H1 (cell line): ENCODE measurements around the gene IGFALS.

Source experiments
- BACH1 ChIP-seq: IDR thresholded peaks from 2 replicates; pipeline ENCODE4 v1.6.1; 2012; ENCODE audit warnings: low read length, improper control_type of control experiment
- CBX5 ChIP-seq: fragments of 300-800, 300-1000 bp; sonication (generic); IDR thresholded peaks from 2 replicates; pipeline ENCODE4 v1.7.1; 2016; ENCODE audit warnings: antibody characterized with exemption, low read length, low read depth
- CEBPB ChIP-seq: IDR thresholded peaks from 2 replicates; pipeline ENCODE4 v1.6.1; 2012; ENCODE audit warnings: low read depth, low read length
- GABPA ChIP-seq: IDR thresholded peaks from 2 replicates; pipeline ENCODE4 v1.6.1; 2011; ENCODE audit warnings: mild to moderate bottlenecking, low read length, moderate library complexity, borderline replicate concordance; ENCODE audit not compliant: insufficient read depth
- POLR2AphosphoS5 ChIP-seq: IDR thresholded peaks from 2 replicates; pipeline ENCODE4 v1.6.1; 2011; ENCODE audit warnings: low read depth, low read length
- RNF2 ChIP-seq: fragments of 200-900, 300-1000 bp; sonication (generic); IDR thresholded peaks from 2 replicates; pipeline ENCODE4 v1.7.1; 2016; ENCODE audit warnings: borderline replicate concordance, low read depth, mild to moderate bottlenecking, antibody characterized with exemption, low read length; ENCODE audit not compliant: poor library complexity, severe bottlenecking; ENCODE audit errors: missing control alignments
- SIN3A ChIP-seq, 2 experiments: IDR thresholded peaks in 1 of 2; conservative IDR thresholded peaks in 1 of 2; 2 replicates each; pipeline ENCODE4 v1.6.1; 2011 to 2012; ENCODE audit warnings: low read length in 2 of 2, improper control_type of control experiment in 1 of 2, low read depth in 1 of 2, mild to moderate bottlenecking in 1 of 2
- TF ChIP-seq, protein P1 (sequence below), 3 experiments: IDR thresholded peaks; 1 replicate in 2 of 3; 2 replicates in 1 of 3; pipeline versions ENCODE4 v1.5.1 to v1.6.1; 2011; ENCODE audit warnings: low read length in 3 of 3, mild to moderate bottlenecking in 3 of 3, inconsistent platforms in 2 of 3, low read depth in 1 of 3, moderate library complexity in 1 of 3; ENCODE audit not compliant: insufficient read depth in 1 of 3; ENCODE audit errors: control extremely low read depth in 1 of 3
- TF ChIP-seq, protein P2 (sequence below): IDR thresholded peaks from 2 replicates; pipeline ENCODE4 v1.6.1; 2011; ENCODE audit warnings: low read depth, mild to moderate bottlenecking, low read length; ENCODE audit not compliant: insufficient read depth

DNA sequence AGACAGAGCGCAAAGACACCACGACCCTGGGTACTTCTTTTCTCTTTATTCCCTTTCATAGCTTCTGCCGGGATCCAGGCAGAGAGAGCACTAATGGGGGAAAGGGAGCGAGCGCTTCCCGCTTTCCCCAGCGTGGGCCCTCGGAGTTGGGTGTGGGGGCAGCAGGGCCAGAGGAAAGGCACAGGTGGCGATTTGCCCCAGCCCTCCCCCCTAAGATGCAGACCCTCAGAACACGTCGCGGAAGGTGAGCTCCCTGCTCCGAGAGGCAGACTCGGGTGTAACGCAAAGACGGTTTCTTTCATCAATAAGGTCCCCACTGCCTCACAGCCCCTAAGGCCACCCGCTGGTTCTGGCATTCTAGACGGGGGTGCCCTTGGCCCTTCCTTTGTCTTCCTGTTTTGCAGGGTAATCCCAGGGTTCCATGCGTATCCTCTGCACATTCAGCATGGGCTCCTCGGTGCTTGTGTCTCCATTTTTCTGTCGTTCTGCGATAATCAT is 21.6 kb downstream of the IGFALS start:
- TF ChIP-seq, protein P1, sequence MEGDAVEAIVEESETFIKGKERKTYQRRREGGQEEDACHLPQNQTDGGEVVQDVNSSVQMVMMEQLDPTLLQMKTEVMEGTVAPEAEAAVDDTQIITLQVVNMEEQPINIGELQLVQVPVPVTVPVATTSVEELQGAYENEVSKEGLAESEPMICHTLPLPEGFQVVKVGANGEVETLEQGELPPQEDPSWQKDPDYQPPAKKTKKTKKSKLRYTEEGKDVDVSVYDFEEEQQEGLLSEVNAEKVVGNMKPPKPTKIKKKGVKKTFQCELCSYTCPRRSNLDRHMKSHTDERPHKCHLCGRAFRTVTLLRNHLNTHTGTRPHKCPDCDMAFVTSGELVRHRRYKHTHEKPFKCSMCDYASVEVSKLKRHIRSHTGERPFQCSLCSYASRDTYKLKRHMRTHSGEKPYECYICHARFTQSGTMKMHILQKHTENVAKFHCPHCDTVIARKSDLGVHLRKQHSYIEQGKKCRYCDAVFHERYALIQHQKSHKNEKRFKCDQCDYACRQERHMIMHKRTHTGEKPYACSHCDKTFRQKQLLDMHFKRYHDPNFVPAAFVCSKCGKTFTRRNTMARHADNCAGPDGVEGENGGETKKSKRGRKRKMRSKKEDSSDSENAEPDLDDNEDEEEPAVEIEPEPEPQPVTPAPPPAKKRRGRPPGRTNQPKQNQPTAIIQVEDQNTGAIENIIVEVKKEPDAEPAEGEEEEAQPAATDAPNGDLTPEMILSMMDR (IDR thresholded peaks at IDR 0.05; ENCODE audit: control extremely low read depth in 1 of 3, insufficient read depth in 1 of 3, low read depth in 1 of 3, low read length in 3 of 3): no peak
- no peak for TF ChIP-seq CBX5
- TF ChIP-seq, protein P2, sequence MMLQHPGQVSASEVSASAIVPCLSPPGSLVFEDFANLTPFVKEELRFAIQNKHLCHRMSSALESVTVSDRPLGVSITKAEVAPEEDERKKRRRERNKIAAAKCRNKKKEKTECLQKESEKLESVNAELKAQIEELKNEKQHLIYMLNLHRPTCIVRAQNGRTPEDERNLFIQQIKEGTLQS: no peak
- peak in 1 of 2 experiments; percentile 65; a peak in 1 of 4 replicates for TF ChIP-seq SIN3A (conservative IDR thresholded peaks at IDR 0.05 in 1 of 2, IDR thresholded peaks at IDR 0.05 in 1 of 2; ENCODE audit: low read depth in 1 of 2, low read length in 2 of 2)
- no peak for TF ChIP-seq CEBPB
- TF ChIP-seq POLR2AphosphoS5: peak; percentile 60; the same call in 1 of the 2 replicates
- no peak for TF ChIP-seq GABPA
- no peak for TF ChIP-seq RNF2
- TF ChIP-seq BACH1: no peak
